ENCODE data around the gene TTC9C.
"Not testable (repeated sequence)": the region's sequence is repeated elsewhere in the genome, so short reads cannot be mapped to it uniquely, and the experiment has no call there.

TTC9C gene

DNA sequence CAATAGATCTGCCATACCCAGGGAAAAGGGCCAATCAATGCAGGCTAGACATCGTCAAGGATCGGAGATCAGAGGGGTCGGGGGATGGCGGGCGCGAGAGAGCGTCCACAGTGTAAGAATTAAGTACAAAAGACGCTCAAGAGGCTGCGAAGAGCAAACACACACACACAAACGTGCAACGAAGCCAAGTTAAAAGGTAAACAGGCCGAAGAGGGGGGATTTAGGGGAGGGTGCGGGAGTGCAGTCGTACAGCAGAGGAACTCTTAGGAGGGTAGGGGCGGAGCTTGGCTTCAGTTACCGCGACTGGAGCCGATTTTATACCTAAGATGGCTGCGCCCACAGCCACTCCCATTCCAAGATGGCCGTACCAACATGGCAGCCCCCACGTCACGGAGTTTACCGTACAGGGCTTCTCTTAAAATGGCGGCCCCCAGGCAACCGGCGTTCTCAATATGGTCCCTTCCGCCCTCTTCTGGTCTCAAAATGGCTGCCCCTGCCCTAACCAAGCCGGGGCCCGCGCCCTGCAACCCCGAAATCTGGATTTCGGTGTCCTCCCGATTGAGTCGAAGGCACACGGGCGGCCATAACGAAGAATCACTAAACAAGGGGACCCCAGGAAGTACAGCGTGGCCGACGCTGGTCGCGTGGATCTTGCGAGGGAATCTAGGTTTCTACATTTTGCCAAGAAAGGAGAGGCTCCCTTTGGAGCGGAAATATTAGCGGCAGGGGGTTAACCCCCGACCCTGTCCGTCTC lies 18.9 kb upstream of the TTC9C start:
- no peak for DNase-seq (ENCODE audit: low spot score)

DNA sequence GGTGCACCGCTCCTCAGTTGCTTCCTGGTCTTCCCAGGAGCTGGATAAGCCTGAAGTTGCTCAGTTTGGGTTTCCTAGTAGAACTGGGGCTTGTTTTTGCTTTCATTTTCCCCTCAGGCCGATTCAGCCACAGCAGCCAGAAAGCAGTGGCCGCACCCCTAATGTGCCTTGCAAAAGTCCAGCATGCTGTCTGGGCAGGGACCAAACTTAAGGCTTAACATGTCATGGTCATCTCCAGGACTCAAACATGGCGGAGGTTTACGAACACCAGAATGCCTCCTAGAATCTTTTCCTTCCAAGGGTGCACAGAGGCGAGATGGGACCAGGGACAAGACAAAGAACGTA lies 18.3 kb upstream of the TTC9C start:
- DNase-seq (ENCODE audit: low spot score), result no peak

DNA sequence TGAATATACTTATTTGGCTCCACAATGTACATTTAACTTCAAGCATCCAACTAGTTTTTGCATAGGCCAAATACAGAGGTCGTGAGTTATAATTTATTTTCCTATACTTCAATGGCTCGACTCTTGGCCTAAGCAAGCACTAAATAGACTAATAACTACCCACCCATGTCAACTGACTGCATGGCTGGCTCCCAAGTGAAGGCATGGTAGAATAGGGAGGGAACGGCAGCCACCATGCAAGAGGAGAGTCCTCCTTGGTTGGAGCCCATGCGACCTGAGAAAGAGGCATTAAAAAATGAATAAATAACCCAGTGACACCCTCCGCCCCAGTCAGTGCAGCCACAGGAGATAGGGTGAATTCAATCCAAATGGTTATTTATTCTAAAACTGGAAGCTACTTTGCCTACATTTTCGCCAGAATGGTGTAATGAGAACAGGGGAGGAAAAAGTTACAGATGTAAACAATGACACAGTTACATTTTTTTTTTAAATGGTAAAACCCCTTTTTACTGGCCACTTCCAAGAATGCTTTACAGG lies 15.9 kb upstream of the TTC9C start:
- no peak for DNase-seq (ENCODE audit: low spot score)

DNA sequence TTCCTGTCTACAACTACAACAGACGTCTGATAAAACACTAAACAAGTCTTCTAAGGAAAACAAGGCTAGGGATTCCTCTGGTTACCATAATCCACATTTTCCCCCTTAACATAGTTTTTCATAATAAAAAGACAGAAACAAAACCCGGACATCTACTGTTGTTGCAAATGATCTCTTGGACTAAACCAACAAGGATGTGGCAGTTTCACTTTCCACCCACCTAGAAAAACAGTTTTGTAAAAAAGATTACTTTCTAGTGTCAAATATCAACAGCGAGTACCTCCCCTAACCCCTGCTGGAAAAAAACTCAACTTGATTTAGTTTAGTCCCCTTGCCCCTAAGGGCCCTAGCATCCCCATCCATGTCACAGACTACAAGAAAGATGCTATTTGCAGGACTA lies 15.4 kb upstream of the TTC9C start:
- DNase-seq (ENCODE audit: low spot score), result no peak

DNA sequence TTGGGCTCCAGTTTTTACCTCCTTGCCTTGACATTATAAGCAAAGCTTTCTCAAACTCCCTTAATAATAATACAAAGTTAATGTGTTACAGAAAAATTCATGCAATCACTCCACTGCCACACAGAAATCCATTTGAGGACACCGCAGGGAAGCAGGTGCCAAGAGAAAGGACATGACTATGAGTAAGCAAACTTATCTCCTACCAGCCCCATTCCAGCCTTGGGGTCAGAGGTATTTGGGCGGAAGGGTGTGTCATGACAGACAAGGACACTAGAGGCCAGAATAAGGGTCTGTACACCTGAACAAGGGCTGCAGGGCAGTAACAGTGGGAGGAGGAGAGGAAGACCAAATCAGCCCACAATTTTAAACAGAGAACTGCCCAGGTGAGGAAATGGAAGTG lies 14.9 kb upstream of the TTC9C start:
- DNase-seq (ENCODE audit: low spot score), result no peak

DNA sequence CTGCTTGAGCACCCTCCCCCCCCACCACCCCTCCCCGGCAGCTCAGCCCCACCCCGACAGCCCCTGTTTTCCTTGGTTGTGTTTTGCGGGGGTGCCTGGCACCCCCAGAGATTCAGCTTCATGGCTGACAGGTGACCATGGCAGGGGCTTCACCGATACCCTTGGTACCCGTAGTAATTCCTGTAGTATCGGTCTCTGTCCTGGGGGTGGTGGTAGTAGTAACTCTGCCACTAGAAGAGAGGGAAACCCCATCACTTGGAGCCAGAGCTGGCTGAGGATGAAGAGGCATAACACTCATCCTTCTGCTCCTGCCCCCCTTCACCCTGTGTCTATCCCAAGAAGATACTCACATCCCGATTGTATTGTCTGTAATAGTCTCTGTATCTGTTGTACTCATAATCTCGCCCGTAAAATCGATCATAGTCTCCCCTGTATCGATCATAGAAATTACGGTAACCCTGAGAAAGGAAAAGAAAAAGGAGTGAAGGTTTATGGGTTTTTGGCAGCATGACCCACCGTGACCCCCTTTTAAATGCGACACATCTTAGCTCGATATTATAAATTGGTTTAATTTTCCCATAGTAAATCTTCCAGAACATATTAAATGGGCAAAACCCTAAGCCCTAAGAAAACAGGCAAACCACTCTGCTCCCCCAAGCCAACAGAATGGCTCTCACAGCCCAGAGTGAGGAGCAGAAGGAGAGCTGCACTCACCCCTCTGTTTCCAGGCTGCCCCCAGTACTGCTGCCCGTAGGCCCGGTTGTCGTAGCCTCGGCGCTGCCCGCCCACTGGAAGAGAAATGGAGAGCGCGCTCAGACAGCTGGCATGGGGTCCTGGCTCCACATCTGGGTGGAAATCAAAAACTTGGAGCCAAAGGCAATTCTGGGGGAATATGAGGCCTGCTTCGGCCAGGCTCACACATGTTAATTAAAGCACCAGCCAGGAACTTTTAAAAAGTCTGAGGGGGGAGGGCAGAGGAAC lies 12.8 kb upstream of the TTC9C start:
- no peak for DNase-seq (ENCODE audit: low spot score)

DNA sequence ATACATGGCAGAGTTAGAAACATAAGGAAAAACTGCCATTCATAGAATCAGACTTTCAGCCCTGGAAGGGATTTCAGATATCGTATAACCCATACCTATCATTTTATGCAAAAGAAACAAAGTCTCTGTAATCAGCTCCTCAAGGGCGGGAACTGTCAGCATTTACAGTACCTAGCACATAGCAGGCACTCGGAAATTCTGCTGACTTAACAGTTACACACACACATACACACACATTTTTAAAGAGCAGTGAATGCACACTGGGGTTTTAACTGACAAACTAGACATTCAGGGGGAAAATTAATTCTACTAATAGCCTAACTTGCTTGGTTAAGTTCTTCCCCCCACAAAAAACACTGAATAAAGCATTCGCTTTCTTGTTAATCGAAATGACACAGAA lies 12.1 kb upstream of the TTC9C start:
- DNase-seq (ENCODE audit: low spot score), result no peak

DNA sequence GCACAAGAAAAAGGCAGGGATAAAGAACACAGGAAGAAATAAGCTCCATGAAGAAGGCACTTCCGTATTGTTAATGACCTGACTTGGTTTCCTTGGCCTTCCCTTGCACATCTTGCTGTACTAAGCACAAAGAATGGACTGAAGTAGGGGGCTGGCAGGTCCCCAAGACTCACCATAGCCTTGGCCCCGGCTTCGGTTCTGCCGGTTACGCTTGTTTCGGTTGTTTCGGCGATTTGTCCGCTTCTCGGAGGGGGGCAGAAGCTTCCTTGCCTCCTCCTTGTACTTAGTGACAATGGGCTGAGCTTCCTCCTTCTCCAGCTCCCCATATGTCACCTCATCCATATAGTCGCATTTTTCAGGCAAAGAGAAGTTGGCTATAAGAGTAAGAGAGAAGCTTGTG lies 11.5 kb upstream of the TTC9C start:
- DNase-seq (ENCODE audit: low spot score), result no peak

DNA sequence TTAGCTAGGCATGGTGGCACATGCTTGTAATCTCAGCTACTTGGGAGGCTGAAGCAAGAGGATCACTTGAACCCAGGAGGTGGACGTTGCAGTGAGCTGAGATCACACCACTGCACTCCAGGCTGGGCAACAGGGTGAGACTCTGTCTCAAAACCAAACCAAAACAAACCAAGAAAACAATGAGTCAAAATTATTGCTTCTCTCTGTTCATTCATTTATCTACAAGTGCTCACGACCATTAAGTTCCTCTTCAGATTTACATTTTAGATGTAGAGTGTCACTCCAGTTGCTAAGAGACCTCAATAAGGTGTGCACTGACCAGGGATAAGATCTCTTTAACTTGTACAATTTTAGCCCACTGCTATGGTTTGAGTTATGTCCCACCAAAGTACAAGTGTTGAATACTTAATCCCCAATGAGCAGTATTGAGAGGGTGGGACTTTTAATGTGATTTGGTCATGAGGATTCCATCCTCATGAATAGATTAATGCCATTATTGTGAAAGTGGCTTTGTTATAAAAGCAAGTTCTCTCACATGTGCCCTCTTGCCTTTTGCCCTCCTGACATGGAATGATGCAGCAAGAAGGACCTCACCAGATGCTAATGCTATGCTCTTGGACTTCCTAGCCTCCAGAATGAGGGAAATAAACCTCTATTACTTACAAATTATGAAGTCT lies 8.8 kb upstream of the TTC9C start:
- DNase-seq (ENCODE audit: low spot score), result no peak

DNA sequence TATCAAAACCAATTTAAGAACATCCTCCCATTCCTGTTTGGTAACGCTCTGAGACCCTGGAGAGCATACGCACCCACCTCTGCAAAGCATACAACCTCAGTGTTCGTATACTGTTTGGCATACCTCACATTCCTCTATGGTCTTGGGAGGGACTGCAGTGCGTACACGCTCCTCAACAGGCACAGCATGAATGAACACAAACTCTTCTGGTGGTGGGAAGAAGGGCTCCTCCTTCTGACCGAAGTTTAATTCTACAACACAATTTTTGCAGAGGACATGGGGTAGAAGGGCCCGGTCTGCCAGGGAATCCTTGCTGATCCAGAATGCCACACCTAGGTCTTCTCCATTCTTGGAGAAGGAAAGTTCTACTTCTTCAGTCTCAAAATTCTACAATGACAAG lies 6.3 kb upstream of the TTC9C start:
- no peak for DNase-seq (ENCODE audit: low spot score)

DNA sequence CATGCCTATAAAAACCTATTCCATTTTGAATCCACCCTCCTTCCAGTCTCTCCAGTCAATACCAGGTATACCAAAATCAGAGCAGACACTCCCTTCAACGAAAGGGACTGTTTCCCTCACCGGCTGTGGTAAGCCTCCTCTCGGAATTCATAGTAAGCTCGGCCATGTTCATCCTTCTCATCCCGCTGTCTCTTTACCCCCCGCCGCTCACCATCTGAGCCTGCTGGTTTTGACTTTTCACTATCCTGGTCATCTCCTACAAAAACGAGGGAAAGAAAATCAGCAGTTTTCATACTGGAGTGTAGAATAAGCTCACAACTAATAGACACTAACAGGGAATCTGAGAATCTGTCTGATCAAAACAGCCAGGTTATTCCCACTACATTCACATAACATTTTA lies 4.1 kb upstream of the TTC9C start:
- no peak for DNase-seq (ENCODE audit: low spot score)

DNA sequence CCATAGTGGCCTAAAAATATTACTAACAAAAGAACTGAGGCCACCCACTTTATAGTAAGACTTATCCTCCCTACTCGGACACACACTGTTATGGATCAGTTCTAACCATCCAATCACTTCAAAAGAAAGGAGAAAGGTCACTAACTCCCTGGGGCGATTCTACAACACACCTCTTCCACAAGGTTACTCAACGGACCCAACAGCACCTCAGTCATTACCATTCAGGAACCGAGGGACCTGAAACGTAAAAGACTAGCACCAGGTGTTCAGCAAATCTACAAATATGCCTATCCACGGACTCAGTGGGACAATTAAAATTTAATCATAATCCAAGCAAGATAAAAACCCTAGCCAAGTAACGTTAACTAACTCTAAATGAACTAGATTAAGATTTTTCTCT lies 2.6 kb upstream of the TTC9C start:
- no peak for DNase-seq (ENCODE audit: low spot score)

DNA sequence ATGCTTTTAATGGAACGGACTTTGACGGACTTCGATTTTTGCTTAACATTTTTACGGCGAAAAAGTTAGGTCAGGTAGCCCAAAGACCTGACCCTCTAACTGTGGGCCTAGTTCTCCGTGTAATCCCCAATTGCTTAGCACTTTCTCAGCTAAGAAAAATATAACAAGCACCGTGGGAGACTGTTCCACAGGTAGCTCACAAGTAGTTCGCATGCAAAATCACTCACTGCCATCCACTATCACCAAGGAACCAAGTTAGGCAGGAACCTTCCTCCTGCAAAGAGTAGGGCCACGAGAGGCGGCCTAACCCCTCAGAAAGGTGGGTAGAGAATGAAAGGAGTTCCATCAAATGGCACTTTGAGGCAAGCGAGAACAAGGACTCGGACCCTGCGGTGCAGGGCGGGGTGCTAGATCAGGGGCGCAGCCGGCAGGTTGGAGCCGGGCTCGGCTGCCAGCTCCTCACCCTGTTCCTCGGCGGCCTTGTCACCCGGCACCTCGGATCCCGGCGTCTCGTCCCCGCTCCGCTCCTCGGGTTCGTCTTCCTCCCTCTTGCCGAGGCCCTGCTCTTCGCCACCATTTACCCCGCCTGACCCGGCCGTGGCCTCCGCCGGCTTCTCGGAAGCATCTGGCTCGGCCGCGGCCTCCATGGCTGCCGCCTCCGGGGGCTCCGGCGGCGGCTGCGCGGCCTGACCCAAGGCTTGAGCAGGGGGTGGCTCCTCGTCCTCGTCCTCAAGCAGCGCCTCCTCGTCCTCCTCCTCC lies 2.0 kb upstream of the TTC9C start:
- no peak for DNase-seq (ENCODE audit: low spot score)

DNA sequence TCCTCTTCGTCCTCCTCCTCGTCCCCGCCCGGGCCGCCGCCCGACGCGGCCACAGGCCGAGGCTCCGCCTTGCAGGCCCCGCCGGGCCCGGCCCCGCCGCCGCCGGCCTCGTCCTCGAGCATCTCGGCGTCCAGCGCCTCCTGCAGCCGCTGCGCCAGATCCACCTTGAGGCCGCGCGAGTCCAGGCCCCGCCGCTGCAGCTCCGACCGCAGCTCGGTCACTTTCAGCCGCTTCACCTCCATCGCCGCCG lies 1.4 kb upstream of the TTC9C start:
- no peak for DNase-seq (ENCODE audit: low spot score)

DNA sequence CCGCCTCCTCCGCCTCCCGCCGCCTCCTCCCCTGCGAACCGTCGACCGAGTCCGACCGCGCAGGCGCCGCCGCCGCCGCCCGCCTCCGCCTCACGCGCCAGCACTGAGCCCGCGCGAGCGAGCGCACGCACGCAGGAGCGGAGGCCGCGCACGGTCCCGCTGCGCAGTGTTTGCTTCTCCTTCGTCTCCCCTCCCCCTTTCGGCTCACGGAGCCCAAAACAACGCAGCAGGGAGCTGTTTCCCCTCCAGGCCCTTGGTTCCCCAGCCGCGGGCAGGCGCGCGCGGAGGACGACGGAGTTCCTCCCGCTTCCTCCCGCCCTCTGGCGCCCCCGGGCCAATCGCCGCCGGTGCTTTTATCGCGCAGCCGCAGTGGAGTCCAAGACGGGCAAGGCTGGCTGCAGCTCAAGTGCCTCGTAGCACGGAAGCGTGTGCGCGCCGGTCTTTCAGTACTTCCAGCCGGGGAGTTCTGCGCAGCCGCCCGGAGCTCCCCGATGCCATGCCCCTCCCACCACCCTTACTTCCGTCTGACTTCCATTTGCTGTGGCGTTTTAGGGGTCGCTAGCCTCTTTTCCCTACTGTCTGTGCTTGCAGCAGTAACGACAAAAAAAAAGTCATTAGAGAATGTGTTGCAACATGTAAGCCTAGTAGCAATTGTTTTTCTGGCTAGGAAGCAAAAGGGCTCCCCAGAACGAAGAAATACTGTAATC lies 968 bp upstream of the TTC9C start, which contains the start of gene HNRNPUL2:
TSS of gene HNRNPUL2 (minus strand) at position 293 of the 707 bp plus-strand sequence. CDS start 301 bp downstream, outside the sequence.
- peak; percentile 98 for DNase-seq (ENCODE audit: low spot score)

DNA sequence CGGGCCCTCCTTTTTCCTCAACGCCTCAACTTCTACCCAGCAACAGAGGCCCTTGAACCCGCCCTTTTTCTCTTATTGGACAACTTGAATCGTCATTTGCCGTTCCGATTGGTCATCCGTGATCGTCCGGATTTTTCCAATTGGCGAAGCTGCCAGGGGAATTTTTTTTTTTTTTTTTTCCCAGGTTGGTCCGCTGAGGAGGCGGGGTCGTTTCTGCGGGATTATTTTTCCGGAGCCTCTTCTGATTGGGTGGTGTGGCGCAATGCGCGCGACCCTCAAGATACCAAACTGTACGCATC lies 465 bp upstream of the TTC9C start:
- peak; percentile 90 for DNase-seq (ENCODE audit: low spot score)

DNA sequence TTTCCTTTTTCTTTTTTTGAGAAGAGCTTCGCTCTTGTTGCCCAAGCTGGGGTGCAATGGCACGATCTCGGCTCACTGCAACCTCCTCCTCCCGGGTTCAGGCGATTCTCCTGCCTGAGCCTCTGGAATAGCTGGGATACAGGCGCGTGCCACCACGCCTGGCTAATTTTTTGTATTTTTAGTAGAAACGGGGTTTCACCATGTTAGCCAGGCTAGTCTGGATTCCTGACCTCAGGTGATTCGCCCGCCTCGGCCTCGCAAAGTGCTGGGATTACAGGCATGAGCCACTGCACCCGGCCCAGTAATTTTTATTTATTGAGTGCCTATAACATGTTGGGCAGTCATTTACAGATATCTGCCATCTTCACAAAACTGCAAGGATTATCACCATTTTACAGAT lies 1.8 kb downstream of the TTC9C start:
- DNase-seq (ENCODE audit: low spot score), result not testable (repeated sequence)

DNA sequence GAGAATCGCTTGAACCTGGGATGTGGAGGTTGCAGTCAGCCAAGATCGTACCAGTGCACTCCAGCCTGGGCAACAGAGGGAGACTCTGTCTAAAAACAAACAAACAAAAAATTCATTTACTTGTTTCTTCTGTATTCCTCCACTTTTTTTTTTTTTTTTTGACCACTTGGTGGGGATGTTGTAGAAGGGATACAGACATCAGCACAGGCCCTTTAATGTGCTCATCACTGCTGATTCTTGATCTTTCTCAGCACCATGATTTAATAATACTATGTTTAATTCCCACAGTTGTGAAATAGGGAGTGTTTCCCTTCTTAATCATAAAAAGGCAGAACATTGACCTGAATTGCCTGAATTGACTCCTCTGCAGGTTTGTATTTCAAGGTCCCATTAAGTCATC lies 4.5 kb downstream of the TTC9C start:
- no peak for DNase-seq (ENCODE audit: low spot score)

DNA sequence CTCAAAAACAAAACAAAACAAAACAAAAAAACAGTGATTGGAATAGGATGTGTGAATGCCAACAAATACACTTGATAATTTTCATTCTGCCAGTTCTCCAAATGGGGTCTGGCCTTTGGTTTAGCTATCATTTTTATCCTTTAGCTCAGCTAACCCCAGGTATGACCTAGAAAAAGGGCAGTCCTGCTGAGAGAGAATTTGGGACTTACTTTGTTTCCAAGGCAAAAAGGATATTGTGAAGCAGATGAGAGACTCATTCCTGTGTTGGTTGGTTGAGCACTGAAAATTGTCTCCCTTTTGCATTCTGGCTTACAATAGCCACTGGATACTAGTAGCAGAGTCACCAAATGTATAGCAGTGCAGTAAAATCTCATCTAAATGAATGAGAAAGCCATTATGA lies 8.9 kb downstream of the TTC9C start:
- no peak for DNase-seq (ENCODE audit: low spot score)

DNA sequence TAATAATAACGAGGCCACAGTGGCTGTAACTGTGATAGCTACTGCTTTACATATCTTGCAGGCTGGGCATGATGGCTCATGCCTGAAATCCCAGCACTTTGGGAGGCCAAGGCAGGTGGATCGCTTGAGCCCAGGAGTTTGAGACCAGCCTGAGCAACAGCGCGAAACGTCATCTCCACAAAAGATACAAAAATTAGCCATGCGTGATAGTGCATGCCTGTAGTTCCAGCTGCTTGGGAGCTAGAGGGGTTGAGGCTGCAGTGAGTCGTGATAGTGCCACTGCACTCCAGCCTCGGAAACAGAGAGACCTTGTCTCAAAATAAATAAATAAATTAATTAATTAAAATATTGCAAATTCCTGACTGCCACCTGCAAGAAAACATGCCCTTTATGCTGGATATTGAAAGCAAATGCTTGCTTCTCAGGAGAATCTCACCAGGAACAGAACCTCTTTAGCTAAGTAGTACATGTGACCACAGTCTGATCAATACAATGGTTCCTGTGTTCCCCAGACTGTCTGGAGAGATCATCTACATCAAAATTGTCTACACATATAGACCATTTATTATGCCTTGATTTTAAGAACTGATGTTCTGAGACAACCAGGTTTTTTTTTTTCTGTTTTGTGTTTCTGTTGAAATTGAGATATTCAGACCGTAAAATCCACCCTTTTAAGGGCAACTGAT lies 19.3 kb downstream of the TTC9C start:
- DNase-seq (ENCODE audit: low spot score), result no peak

DNA sequence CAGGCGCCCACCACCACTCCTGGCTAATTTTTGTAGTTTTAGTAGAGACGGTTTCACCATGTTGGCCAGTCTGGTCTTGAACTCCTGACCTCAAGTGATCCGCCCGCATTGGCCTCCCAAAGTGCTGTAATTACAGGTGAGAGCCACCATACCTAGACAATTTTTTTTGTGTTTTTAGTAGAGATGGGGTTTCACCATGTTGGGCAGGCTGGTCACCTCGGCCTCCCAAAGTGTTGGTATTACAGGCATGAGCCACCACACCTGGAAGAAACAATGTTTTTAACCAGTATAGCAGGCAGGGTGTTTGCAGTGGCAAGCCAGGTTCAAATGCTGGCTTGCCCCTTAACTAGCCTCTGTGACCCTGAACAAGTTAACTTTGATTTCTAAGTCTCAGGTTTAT lies 21.6 kb downstream of the TTC9C start:
- DNase-seq (ENCODE audit: low spot score), result not testable (repeated sequence)

All from HuH-7.5 (cell line).